GM12878 (cell line): ENCODE data around the gene YIF1A. TPM values are rescaled to one million over a fixed set of nuclear protein-coding genes. Genes with fewer than 3 reads are reported as not detected.

Source experiments
- ATAC-seq: fragments of 200-7000 bp; cut with Tn5 transposase; 3 replicates; pipeline ENCODE4 v1.9.1; 2020; ENCODE audit warnings: mild to moderate bottlenecking, moderate library complexity
- BruUV-seq: library from RNA; stranded (reverse); fragments of 400-500 nt; replicated peaks from 2 replicates; lab custom pipeline; 2021; lab: Mats Ljungman, UMichigan
- CTCF ChIA-PET: fragments of 300-600 bp; sonication (Branson Sonifier 250); formaldehyde crosslinking; extraction: SDS; loops from one replicate; lab custom pipeline; 2021; ENCODE audit warnings: inconsistent platforms; lab: Yijun Ruan, JAX
- POLR2A ChIA-PET: fragments of 350-600 bp; formaldehyde crosslinking; extraction: SDS; loops from one replicate; lab custom pipeline; 2021; ENCODE audit warnings: inconsistent platforms; lab: Charles Lee
- RAD21 ChIA-PET: fragments of 300-600 bp; sonication (Branson Sonifier 250); formaldehyde crosslinking; loops from one replicate; lab custom pipeline; 2023; ENCODE audit warnings: antibody characterized with exemption; ENCODE audit not compliant: unreplicated experiment; lab: Charles Lee
- SMC1A ChIA-PET: fragments of 300-600 bp; sonication (Branson Sonifier 250); formaldehyde crosslinking; loops from one replicate; lab custom pipeline; 2023; ENCODE audit not compliant: unreplicated experiment, uncharacterized antibody; lab: Charles Lee
- DNase-seq: peaks from one replicate; pipeline ENCODE4 v3.0.0-alpha.2; 2011; ENCODE audit warnings: low read depth, low spot score
- FAIRE-seq: peaks from 3 replicates; lab custom pipeline; 2011; peaks lifted over from hg19 to GRCh38; lab: Jason Lieb, UNC
- H2AFZ ChIP-seq: 2 replicates; pipeline ENCODE4 v1.6.0; 2011; ENCODE audit warnings: low read depth, low read length, control low read depth; ENCODE audit not compliant: control insufficient read depth
- H3K27ac ChIP-seq: 2 replicates; pipeline ENCODE4 v1.5.1; 2011; ENCODE audit warnings: control low read depth; ENCODE audit not compliant: control insufficient read depth, insufficient read depth
- H3K27me3 ChIP-seq, 2 experiments: replicated peaks in 1 of 2; 2 replicates each; pipeline versions ENCODE4 v1.6.0 to v1.6.1; 2011; ENCODE audit warnings: low read length in 1 of 2; ENCODE audit not compliant: control insufficient read depth in 2 of 2, insufficient read depth in 2 of 2
- H3K36me3 ChIP-seq, 2 experiments: 2 replicates each; pipeline ENCODE4 v1.5.1; 2011; ENCODE audit warnings: low read length in 1 of 2; ENCODE audit not compliant: control insufficient read depth in 2 of 2, insufficient read depth in 2 of 2
- H3K4me1 ChIP-seq: 2 replicates; pipeline ENCODE4 v1.6.1; 2011; ENCODE audit warnings: mild to moderate bottlenecking, low read length, moderate library complexity, mixed read lengths; ENCODE audit not compliant: control insufficient read depth, insufficient read depth
- H3K4me2 ChIP-seq: 2 replicates; pipeline ENCODE4 v1.6.0; 2011; ENCODE audit warnings: control low read depth; ENCODE audit not compliant: control insufficient read depth, insufficient read depth
- H3K4me3 ChIP-seq: fragments of 200-600 bp; sonication (generic); 2 replicates; pipeline ENCODE4 v1.5.1; 2016
- H3K79me2 ChIP-seq: 2 replicates; pipeline ENCODE4 v1.6.0; 2011; ENCODE audit warnings: low read length; ENCODE audit not compliant: control insufficient read depth, insufficient read depth
- H3K9ac ChIP-seq: 2 replicates; pipeline ENCODE4 v1.8.0; 2011; ENCODE audit warnings: low read length, control low read depth, mixed read lengths; ENCODE audit not compliant: control insufficient read depth, insufficient read depth
- H3K9me3 ChIP-seq: replicated peaks from 3 replicates; pipeline ENCODE4 v1.5.1; 2011; ENCODE audit warnings: mild to moderate bottlenecking, low read length; ENCODE audit not compliant: control insufficient read depth, insufficient read depth
- H4K20me1 ChIP-seq: 2 replicates; pipeline ENCODE4 v1.6.0; 2011; ENCODE audit not compliant: control insufficient read depth, insufficient read depth
- ESRRA ChIP-seq: IDR thresholded peaks from 2 replicates; pipeline ENCODE4 v1.6.1; 2012; ENCODE audit warnings: mild to moderate bottlenecking, low read length, improper control_type of control experiment
- HDAC6 ChIP-seq: fragments of 200-600 bp; sonication (generic); IDR thresholded peaks from one replicate; pipeline ENCODE4 v1.8.0; 2017; ENCODE audit warnings: antibody characterized with exemption; ENCODE audit not compliant: unreplicated experiment
- KAT2A ChIP-seq: conservative IDR thresholded peaks from 2 replicates; pipeline ENCODE4 v1.6.1; 2011; ENCODE audit warnings: low read depth, low read length; ENCODE audit not compliant: control insufficient read depth
- TCF3 ChIP-seq: IDR thresholded peaks from 2 replicates; pipeline ENCODE4 v1.6.1; 2012; ENCODE audit warnings: low read depth, mild to moderate bottlenecking, low read length, borderline replicate concordance; ENCODE audit not compliant: insufficient read depth
- TCF7 ChIP-seq: IDR thresholded peaks from 2 replicates; pipeline ENCODE4 v1.6.1; 2014; ENCODE audit warnings: antibody characterized with exemption, borderline replicate concordance
- WGBS: methylation state at CpG from one replicate; pipeline ENCODE4 v1.1.6; 2016; ENCODE audit warnings: low lambda C conversion rate; ENCODE audit not compliant: insufficient replicate concordance, insufficient coverage; ENCODE audit errors: missing lambda C conversion rate; 5-methylcytosine and 5-hydroxymethylcytosine counted together
- in situ Hi-C: fragments of 300-500 bp; cut with MboI; formaldehyde crosslinking; loops from 9 replicates; pipeline ENCODE4 v1.14.3; 2018; ENCODE audit warnings: mixed read lengths
- intact Hi-C: fragments of 100-400 bp; cut with micrococcal nuclease; formaldehyde crosslinking; loops from one replicate; pipeline ENCODE4 v1.14.2; 2022; ENCODE audit not compliant: unreplicated experiment
- polyA plus RNA-seq, 11 experiments: library from polyadenylated mRNA; depleted of rRNA in 4 of 11; unstranded in 6 of 11; stranded (reverse) in 5 of 11; fragments of >200 nt; fragmentation: Nextera tagmentation in 4 of 11; fragmentation: Illumina TruSeq in 1 of 11; extraction: Ambion mirVana in 4 of 11; extraction: Trizol in 1 of 11; gene quantifications; 1 replicate in 1 of 11; 2 replicates in 10 of 11; pipeline versions ENCODE4 v1.2.1 to v1.2.3, GENCODE V29; 2011 to 2016; ENCODE audit warnings: inconsistent platforms in 2 of 11, missing spikeins in 2 of 11, low read depth in 1 of 11
- total RNA-seq, 4 experiments: library from RNA; depleted of rRNA in 3 of 4; stranded (reverse); fragments of >200 nt in 3 of 4; fragmentation: Illumina TruSeq in 1 of 4; extraction: Trizol in 1 of 4; gene quantifications; 2 replicates each; pipeline versions ENCODE4 v1.2.1 to v1.2.3, GENCODE V29; 2013 to 2021
- TF ChIP-seq, protein P1 (sequence below): fragments of 450-650 bp; formaldehyde crosslinking; IDR thresholded peaks from 2 replicates; pipeline ENCODE4 v1.5.0; 2022; ENCODE audit warnings: mild to moderate bottlenecking, missing genetic modification characterization
- TF ChIP-seq, protein P2 (sequence below): fragments of 450-650 bp; IDR thresholded peaks from 2 replicates; pipeline ENCODE4 v1.6.1; 2016; ENCODE audit warnings: mild to moderate bottlenecking

YIF1A gene
- total and polyA plus RNA-seq, 10 of the 15 experiments (the other 5 are each of a cell fraction or from before 2014, with no cell fraction given): 6.6 to 128 (median 71.7) TPM

- DNase-seq: no peak
- H3K27ac ChIP-seq: no peak overlapping the region
- H3K9me3 ChIP-seq: no peaks in the 10 kb centered on the region
- no TSS peak for BruUV-seq
- no peak for ATAC-seq
- FAIRE-seq: no peak
- H4K20me1 ChIP-seq: no peaks in the 10 kb centered on the region
- H2AFZ ChIP-seq: no peak overlapping the region
- H3K4me1 ChIP-seq: peaks cover 17% of the 10 kb centered on the region
- CTCF ChIA-PET: interaction anchor here (0.8 to 5.7 kb wide), 3 partner anchors 21 to 54 kb away, joined by 3 to 96 read pairs (median 6); no protein-coding TSS in a partner anchor
- no peaks in the 10 kb centered on the region for H3K27me3 ChIP-seq
- RAD21 ChIA-PET: interaction anchor here (3.0 kb wide), 1 partner anchor 20 kb away, joined by 19 read pairs; no protein-coding TSS in a partner anchor
- no peak overlapping the region for H3K9ac ChIP-seq
- intact Hi-C loops (no loop called here), in situ Hi-C loops (no loop called here)
- H3K4me2 ChIP-seq: no peak overlapping the region
- TF ChIP-seq ESRRA: no peak
- no peak overlapping the region for H3K4me3 ChIP-seq
- no peaks in the 10 kb centered on the region for H3K36me3 ChIP-seq
- 58% methylated on average over 12 of the region's 12 CpGs for WGBS
- POLR2A ChIA-PET: interaction anchor here (1.0 to 1.5 kb wide), 2 partner anchors 13 to 34 kb away, joined by 3 read pairs; partner anchors contain the start of gene BRMS1
- SMC1A ChIA-PET: interaction anchor here (3.9 kb wide), 1 partner anchor 20 kb away, joined by 33 read pairs; no protein-coding TSS in a partner anchor
- no peaks in the 10 kb centered on the region for H3K79me2 ChIP-seq
Measured at GRCh38 chr11:66331542-66332370, 42.8 kb upstream of the YIF1A start.

DNA sequence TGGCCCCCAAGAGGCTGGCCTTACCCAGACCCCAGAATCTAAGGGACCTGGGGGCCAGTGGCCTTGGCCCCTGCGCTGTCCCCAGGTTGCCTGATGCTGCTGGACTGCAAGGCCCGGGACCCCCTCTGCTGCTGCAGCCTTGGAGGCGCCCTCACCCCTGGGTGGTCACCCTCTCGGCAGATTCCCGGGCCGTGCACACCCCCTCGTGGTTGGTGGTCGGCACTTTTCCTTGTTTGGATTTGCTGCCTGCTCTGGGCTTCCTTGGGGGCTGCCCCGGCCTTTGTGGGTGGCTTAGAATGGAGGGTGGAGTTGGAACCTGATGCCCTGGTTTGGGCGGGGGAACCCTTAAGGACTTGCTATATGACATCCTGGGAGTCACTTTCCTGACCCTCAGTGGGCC lies 42.0 kb upstream of the YIF1A start:
- Histone ChIP-seq H3K4me3 (no peak overlapping the region), H3K9ac (no peak overlapping the region), H3K4me1 (peaks cover 10% of the 10 kb centered on the region), H3K36me3 (no peaks in the 10 kb centered on the region), H2AFZ (no peak overlapping the region), H3K4me2 (no peak overlapping the region), H3K79me2 (no peaks in the 10 kb centered on the region), H3K27ac (no peak overlapping the region), H3K9me3 (no peaks in the 10 kb centered on the region), H3K27me3 (no peaks in the 10 kb centered on the region), H4K20me1 (no peaks in the 10 kb centered on the region)
- FAIRE-seq: no peak
- ChIA-PET CTCF (interaction anchor here (5.7 kb wide), 1 partner anchor 20 kb away, joined by 96 read pairs; no protein-coding TSS in a partner anchor), RAD21 (interaction anchor here (1.0 to 3.0 kb wide), 2 partner anchors 19 to 42 kb away, joined by 3 to 19 read pairs; partner anchors contain the start of gene YIF1A), SMC1A (interaction anchor here (3.9 kb wide), 1 partner anchor 19 kb away, joined by 33 read pairs; no protein-coding TSS in a partner anchor), POLR2A (interaction anchor here (1.0 to 1.5 kb wide), 2 partner anchors 14 to 33 kb away, joined by 3 read pairs; partner anchors contain the start of gene BRMS1)
- no peak for ATAC-seq
- in situ Hi-C loops: no loop called here
- 37% methylated on average over 10 of the region's 10 CpGs for WGBS
- intact Hi-C loops: no loop called here
- BruUV-seq: no TSS peak
- no peak for DNase-seq
- TF ChIP-seq TCF7 (no peak), KAT2A (no peak), HDAC6 (no peak), TCF3 (no peak)
- TF ChIP-seq, protein P1, sequence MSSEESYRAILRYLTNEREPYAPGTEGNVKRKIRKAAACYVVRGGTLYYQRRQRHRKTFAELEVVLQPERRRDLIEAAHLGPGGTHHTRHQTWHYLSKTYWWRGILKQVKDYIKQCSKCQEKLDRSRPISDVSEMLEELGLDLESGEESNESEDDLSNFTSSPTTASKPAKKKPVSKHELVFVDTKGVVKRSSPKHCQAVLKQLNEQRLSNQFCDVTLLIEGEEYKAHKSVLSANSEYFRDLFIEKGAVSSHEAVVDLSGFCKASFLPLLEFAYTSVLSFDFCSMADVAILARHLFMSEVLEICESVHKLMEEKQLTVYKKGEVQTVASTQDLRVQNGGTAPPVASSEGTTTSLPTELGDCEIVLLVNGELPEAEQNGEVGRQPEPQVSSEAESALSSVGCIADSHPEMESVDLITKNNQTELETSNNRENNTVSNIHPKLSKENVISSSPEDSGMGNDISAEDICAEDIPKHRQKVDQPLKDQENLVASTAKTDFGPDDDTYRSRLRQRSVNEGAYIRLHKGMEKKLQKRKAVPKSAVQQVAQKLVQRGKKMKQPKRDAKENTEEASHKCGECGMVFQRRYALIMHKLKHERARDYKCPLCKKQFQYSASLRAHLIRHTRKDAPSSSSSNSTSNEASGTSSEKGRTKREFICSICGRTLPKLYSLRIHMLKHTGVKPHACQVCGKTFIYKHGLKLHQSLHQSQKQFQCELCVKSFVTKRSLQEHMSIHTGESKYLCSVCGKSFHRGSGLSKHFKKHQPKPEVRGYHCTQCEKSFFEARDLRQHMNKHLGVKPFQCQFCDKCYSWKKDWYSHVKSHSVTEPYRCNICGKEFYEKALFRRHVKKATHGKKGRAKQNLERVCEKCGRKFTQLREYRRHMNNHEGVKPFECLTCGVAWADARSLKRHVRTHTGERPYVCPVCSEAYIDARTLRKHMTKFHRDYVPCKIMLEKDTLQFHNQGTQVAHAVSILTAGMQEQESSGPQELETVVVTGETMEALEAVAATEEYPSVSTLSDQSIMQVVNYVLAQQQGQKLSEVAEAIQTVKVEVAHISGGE (CRISPR knock-in tag): no peak
- TF ChIP-seq, protein P2, sequence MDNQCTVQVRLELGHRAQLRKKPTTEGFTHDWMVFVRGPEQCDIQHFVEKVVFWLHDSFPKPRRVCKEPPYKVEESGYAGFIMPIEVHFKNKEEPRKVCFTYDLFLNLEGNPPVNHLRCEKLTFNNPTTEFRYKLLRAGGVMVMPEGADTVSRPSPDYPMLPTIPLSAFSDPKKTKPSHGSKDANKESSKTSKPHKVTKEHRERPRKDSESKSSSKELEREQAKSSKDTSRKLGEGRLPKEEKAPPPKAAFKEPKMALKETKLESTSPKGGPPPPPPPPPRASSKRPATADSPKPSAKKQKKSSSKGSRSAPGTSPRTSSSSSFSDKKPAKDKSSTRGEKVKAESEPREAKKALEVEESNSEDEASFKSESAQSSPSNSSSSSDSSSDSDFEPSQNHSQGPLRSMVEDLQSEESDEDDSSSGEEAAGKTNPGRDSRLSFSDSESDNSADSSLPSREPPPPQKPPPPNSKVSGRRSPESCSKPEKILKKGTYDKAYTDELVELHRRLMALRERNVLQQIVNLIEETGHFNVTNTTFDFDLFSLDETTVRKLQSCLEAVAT: no peak
